Measurements from ENCODE around the gene NRCAM. TPM values are rescaled to one million over a fixed set of nuclear protein-coding genes. Genes with fewer than 3 reads are reported as not detected.

The NRCAM gene
- total RNA-seq, 2 experiments from 2014 or later, result 3.4 to 7.0 TPM

- peak; percentile 41 for TF ChIP-seq CTCF (IDR thresholded peaks at IDR 0.05)
- POLR2A ChIA-PET, result no interaction called here
- no peak overlapping the region for H3K27ac Mint-ChIP-seq
- no peaks in the 10 kb centered on the region for H3K36me3 ChIP-seq (ENCODE audit: insufficient read depth, low read length)
- no peaks in the 10 kb centered on the region for H3K9me3 Mint-ChIP-seq
- no peak overlapping the region for H3K4me3 ChIP-seq (ENCODE audit: low read length)
- H3K9me3 ChIP-seq (ENCODE audit: control insufficient read depth in 1 of 2, insufficient read depth in 1 of 2, low read length in 2 of 2), result no peaks in the 10 kb centered on the region
- no peaks in the 10 kb centered on the region for H3K27me3 Mint-ChIP-seq
- intact Hi-C loops (cut with DNase I, micrococcal nuclease), result loop anchor here in 1 of 2 experiments (2.0 kb wide), 1 partner anchor 35 kb away; no protein-coding TSS in a partner anchor
- DNase-seq (peak in 3 of 14 experiments; percentile 6 to 17 (median 17)), ATAC-seq (ENCODE audit: poor library complexity) (no peak)
- no peaks in the 10 kb centered on the region for H3K4me1 ChIP-seq (ENCODE audit: insufficient read depth, low read length)
- H3K36me3 Mint-ChIP-seq (ENCODE audit: low read depth), result no peaks in the 10 kb centered on the region
- no peaks in the 10 kb centered on the region for H3K27me3 ChIP-seq (ENCODE audit: control insufficient read depth in 1 of 2, insufficient read depth in 2 of 2, low read length in 2 of 2)
- no peak overlapping the region for H3K27ac ChIP-seq (ENCODE audit: low read depth in 1 of 2, low read length in 2 of 2)
- CTCF ChIA-PET, result interaction anchor here (0.5 to 0.6 kb wide), 2 partner anchors 128 to 626 kb away, joined by 3 read pairs; no protein-coding TSS in a partner anchor
- no peaks in the 10 kb centered on the region for H3K4me1 Mint-ChIP-seq (ENCODE audit: low read depth)
- H3K4me3 Mint-ChIP-seq, result no peak overlapping the region
These were observed 342.0 kb downstream of the NRCAM start for GRCh38 chr7:108114117-108114841.

GRCh38 chr7:108112683-108113082 lies 343.6 kb downstream of the NRCAM start:
- CTCF ChIA-PET, result no interaction called here
- no peaks in the 10 kb centered on the region for H3K27me3 Mint-ChIP-seq
- no peak overlapping the region for H3K27ac ChIP-seq (ENCODE audit: low read depth in 1 of 2, low read length in 2 of 2)
- no peaks in the 10 kb centered on the region for H3K27me3 ChIP-seq (ENCODE audit: control insufficient read depth in 1 of 2, insufficient read depth in 2 of 2, low read length in 2 of 2)
- no peak for DNase-seq
- no peak overlapping the region for H3K4me3 ChIP-seq (ENCODE audit: low read length)
- no peaks in the 10 kb centered on the region for H3K36me3 Mint-ChIP-seq (ENCODE audit: low read depth)
- no peak overlapping the region for H3K27ac Mint-ChIP-seq
- intact Hi-C loops (cut with DNase I, micrococcal nuclease), result no loop called here
- no peaks in the 10 kb centered on the region for H3K9me3 ChIP-seq (ENCODE audit: control insufficient read depth in 1 of 2, insufficient read depth in 1 of 2, low read length in 2 of 2)
- ATAC-seq (ENCODE audit: poor library complexity), result no peak
- H3K4me3 Mint-ChIP-seq, result no peak overlapping the region
- POLR2A ChIA-PET, result no interaction called here
- no peaks in the 10 kb centered on the region for H3K9me3 Mint-ChIP-seq
- no peaks in the 10 kb centered on the region for H3K4me1 Mint-ChIP-seq (ENCODE audit: low read depth)
- no peak for TF ChIP-seq CTCF (IDR thresholded peaks at IDR 0.05)
- no peaks in the 10 kb centered on the region for H3K4me1 ChIP-seq (ENCODE audit: insufficient read depth, low read length)
- no peaks in the 10 kb centered on the region for H3K36me3 ChIP-seq (ENCODE audit: insufficient read depth, low read length)

- no peaks in the 10 kb centered on the region for H3K4me1 ChIP-seq (ENCODE audit: insufficient read depth, low read length)
- intact Hi-C loops (cut with DNase I, micrococcal nuclease), result loop anchor here in 1 of 2 experiments (2.0 kb wide), 1 partner anchor 37 kb away; no protein-coding TSS in a partner anchor
- DNase-seq, result peak in 2 of 14 experiments; percentile 14 to 16
- Mint-ChIP-seq H3K27ac (no peak overlapping the region), H3K27me3 (no peaks in the 10 kb centered on the region), H3K36me3 (ENCODE audit: low read depth) (no peaks in the 10 kb centered on the region), H3K4me3 (no peak overlapping the region), H3K4me1 (ENCODE audit: low read depth) (no peaks in the 10 kb centered on the region), H3K9me3 (no peaks in the 10 kb centered on the region)
- H3K27me3 ChIP-seq (ENCODE audit: control insufficient read depth in 1 of 2, insufficient read depth in 2 of 2, low read length in 2 of 2), result no peaks in the 10 kb centered on the region
- CTCF ChIA-PET, result no interaction called here
- H3K27ac ChIP-seq (ENCODE audit: low read depth in 1 of 2, low read length in 2 of 2), result no peak overlapping the region
- no peak overlapping the region for H3K4me3 ChIP-seq (ENCODE audit: low read length)
- no peak for ATAC-seq (ENCODE audit: poor library complexity)
- TF ChIP-seq CTCF (IDR thresholded peaks at IDR 0.05), result no peak
- no peaks in the 10 kb centered on the region for H3K36me3 ChIP-seq (ENCODE audit: insufficient read depth, low read length)
- no peaks in the 10 kb centered on the region for H3K9me3 ChIP-seq (ENCODE audit: control insufficient read depth in 1 of 2, insufficient read depth in 1 of 2, low read length in 2 of 2)
- POLR2A ChIA-PET, result no interaction called here
These were observed 346.9 kb downstream of the NRCAM start for GRCh38 chr7:108109221-108109908.
